ENCODE data around the gene LCE3D.

LCE3D gene

DNA sequence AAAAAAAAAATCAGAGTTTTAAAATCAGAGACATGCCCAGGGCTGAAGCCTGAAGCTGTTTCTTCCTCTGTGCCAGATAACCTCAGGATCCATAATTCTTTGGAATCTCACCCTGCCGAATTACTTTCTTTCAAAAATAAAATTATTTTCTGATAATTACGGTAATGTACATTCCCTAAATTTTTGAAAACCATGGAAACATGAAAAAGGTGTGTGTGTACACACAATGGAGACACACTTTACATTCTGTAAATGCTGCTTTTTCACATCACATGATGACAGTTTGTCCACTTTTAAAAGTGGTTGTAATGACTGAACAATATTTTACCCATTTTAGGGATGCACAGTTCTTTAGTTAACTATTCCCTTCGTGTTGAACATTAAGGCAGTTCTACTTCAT is 44.5 kb downstream of the LCE3D start:
- no peak for TF ChIP-seq CTCF (IDR thresholded peaks at IDR 0.05; ENCODE audit: control extremely low read depth, extremely low read depth, low read depth, missing control alignments)
- CTCF ChIA-PET, result no interaction called here
- DNase-seq (ENCODE audit: extremely low spot score), result no peak
- POLR2A ChIA-PET, result no interaction called here

- ChIA-PET CTCF (interaction anchor here (1.2 to 2.8 kb wide), 7 partner anchors 9 to 48 kb away, joined by 3 to 14 read pairs (median 4); no protein-coding TSS in a partner anchor), POLR2A (no interaction called here)
- peak; percentile 43 for DNase-seq (ENCODE audit: extremely low spot score)
- peak; percentile 78 for TF ChIP-seq CTCF (IDR thresholded peaks at IDR 0.05; ENCODE audit: control extremely low read depth, extremely low read depth, low read depth, missing control alignments)
Observed at GRCh38 chr1:152533327-152533938, 46.9 kb downstream of the LCE3D start.

Data from GM10248 (cell line).